ENCODE measurements around the gene TEX44. TPM values are rescaled to one million over a fixed set of nuclear protein-coding genes. Genes with fewer than 3 reads are reported as not detected.
A peak's percentile ranks its signal among the peaks of the same experiment; 100 is the strongest.

Gene TEX44
- total RNA-seq, 3 donors from 2014 or later (not counting 1 experiment from before 2014, with no cell fraction given): not detected

GRCh38 chr2:231547315-231548110, 45.2 kb upstream of the TEX44 start:
- no peaks in the 10 kb centered on the region for H3K27me3 ChIP-seq (ENCODE audit: control insufficient read depth, insufficient read depth, low read length)
- no peak for DNase-seq
- Mint-ChIP-seq H3K9me3 (peaks cover 0 to under 1% of the 10 kb centered on the region in 2 donors), H3K27ac (peak overlapping the region; percentile 94 to 99), H3K4me3 (peak overlapping the region; percentile 55), H3K4me1 (peaks cover 48 to 59% of the 10 kb centered on the region in 2 donors), H3K27me3 (ENCODE audit: low read depth in 2 of 2) (no peaks in the 10 kb centered on the region), H3K36me3 (peaks cover 4% of the 10 kb centered on the region)
- TF ChIP-seq, protein P1, sequence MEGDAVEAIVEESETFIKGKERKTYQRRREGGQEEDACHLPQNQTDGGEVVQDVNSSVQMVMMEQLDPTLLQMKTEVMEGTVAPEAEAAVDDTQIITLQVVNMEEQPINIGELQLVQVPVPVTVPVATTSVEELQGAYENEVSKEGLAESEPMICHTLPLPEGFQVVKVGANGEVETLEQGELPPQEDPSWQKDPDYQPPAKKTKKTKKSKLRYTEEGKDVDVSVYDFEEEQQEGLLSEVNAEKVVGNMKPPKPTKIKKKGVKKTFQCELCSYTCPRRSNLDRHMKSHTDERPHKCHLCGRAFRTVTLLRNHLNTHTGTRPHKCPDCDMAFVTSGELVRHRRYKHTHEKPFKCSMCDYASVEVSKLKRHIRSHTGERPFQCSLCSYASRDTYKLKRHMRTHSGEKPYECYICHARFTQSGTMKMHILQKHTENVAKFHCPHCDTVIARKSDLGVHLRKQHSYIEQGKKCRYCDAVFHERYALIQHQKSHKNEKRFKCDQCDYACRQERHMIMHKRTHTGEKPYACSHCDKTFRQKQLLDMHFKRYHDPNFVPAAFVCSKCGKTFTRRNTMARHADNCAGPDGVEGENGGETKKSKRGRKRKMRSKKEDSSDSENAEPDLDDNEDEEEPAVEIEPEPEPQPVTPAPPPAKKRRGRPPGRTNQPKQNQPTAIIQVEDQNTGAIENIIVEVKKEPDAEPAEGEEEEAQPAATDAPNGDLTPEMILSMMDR (IDR thresholded peaks at IDR 0.05): no peak
- WGBS (ENCODE audit: insufficient coverage): 96% methylated on average over 9 of the region's 12 CpGs
- no peaks in the 10 kb centered on the region for H3K36me3 ChIP-seq (ENCODE audit: control insufficient read depth, insufficient read depth, low read length)
- H3K27ac ChIP-seq (ENCODE audit: low read length): no peak overlapping the region
- intact Hi-C loops (cut with micrococcal nuclease): loop anchor here (2.0 kb wide), 1 partner anchor 17 kb away; the partner anchor contains the start of gene NMUR1
- H3K4me3 ChIP-seq (ENCODE audit: low read length): no peak overlapping the region
- H3K9me3 ChIP-seq (ENCODE audit: control insufficient read depth, insufficient read depth, low read length): peaks cover 4% of the 10 kb centered on the region
- no peak for ATAC-seq
- H3K4me1 ChIP-seq (ENCODE audit: control insufficient read depth, insufficient read depth, low read length): peaks cover 77% of the 10 kb centered on the region

DNA sequence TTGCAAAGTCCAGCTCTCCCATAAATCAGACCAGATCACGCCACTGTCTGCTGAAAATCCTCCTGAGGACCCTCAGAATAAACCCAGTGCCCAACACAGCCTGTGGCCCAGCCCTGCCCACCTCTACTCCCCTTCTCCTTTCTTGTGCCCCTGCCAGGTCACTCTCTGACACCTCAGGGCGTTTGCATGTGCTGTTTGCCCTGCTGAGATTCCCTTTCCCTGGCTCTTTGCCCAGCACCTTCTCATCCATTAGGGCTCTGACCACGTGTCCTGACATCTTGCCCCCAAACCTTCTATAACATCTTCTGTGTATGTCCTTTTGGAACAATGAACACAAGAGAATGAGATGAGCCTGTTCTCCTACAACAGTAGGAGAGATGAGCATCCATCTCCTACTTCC, 43.9 kb upstream of the TEX44 start:
- intact Hi-C loops (cut with micrococcal nuclease): no loop called here
- Mint-ChIP-seq H3K36me3 (peaks cover 14% of the 10 kb centered on the region), H3K4me3 (peak overlapping the region; percentile 61), H3K9me3 (peaks cover 2 to 9% of the 10 kb centered on the region in 2 donors), H3K27ac (peak overlapping the region; percentile 77 to 86), H3K4me1 (peaks cover 48 to 62% of the 10 kb centered on the region in 2 donors), H3K27me3 (ENCODE audit: low read depth in 2 of 2) (no peaks in the 10 kb centered on the region)
- Histone ChIP-seq H3K27ac (ENCODE audit: low read length) (no peak overlapping the region), H3K9me3 (ENCODE audit: control insufficient read depth, insufficient read depth, low read length) (no peaks in the 10 kb centered on the region), H3K4me1 (ENCODE audit: control insufficient read depth, insufficient read depth, low read length) (peaks cover 76% of the 10 kb centered on the region), H3K36me3 (ENCODE audit: control insufficient read depth, insufficient read depth, low read length) (no peaks in the 10 kb centered on the region), H3K4me3 (ENCODE audit: low read length) (no peak overlapping the region), H3K27me3 (ENCODE audit: control insufficient read depth, insufficient read depth, low read length) (no peaks in the 10 kb centered on the region)
- DNase-seq (no peak), ATAC-seq (no peak)
- 87% methylated on average over 3 of the region's 3 CpGs for whole genome bisulfite sequencing (ENCODE audit: insufficient coverage)
- TF ChIP-seq, protein P1 (IDR thresholded peaks at IDR 0.05): no peak

DNA sequence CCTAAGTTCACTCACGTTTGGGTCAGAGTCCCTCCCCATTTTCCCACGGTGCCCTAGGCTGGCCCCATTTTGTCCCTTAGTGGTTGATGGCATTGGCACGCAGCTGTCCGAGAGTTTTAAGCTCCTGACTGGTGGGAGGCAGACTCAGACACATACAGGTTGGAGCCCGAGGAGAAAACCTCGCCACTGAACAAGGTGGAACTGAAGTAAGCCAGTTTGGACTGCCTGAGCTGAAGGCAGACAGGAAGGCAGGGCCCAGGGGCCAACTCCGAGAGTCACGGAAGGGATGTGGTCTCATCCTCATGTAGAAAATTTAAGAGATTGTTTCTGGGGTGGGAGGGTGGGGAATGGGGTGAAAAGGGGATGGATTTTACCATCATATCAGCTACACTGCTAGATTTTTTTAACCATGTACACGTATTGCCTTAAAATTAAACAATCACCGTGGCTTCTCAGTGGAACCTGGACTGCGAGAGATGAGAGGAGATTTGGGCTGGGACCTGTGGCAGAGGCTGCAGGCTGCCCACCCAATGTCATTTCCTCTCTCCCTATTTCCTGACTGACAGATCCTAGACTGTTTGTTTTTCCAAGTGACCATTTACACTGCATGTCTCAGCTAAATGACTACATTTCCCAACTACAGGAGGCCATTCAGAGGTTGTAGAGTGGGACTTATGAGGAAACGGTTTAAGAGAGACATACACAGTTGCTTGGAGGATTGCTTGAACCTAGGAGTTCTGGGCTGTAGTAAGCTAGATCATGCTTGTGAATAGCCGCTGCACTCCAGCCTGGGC, 43.0 kb upstream of the TEX44 start:
- peak overlapping the region; percentile 20 for H3K27ac ChIP-seq (ENCODE audit: low read length)
- H3K4me1 ChIP-seq (ENCODE audit: control insufficient read depth, insufficient read depth, low read length): peaks cover 76% of the 10 kb centered on the region
- no peaks in the 10 kb centered on the region for H3K36me3 ChIP-seq (ENCODE audit: control insufficient read depth, insufficient read depth, low read length)
- Mint-ChIP-seq H3K4me3 (peak overlapping the region; percentile 61), H3K36me3 (peaks cover 14% of the 10 kb centered on the region), H3K9me3 (peaks cover 2 to 9% of the 10 kb centered on the region in 2 donors), H3K27me3 (ENCODE audit: low read depth in 2 of 2) (no peaks in the 10 kb centered on the region), H3K4me1 (peaks cover 57 to 68% of the 10 kb centered on the region in 2 donors), H3K27ac (peak overlapping the region; percentile 77 to 86)
- WGBS (ENCODE audit: insufficient coverage): 73% methylated on average over 12 of the region's 13 CpGs
- DNase-seq: no peak
- H3K27me3 ChIP-seq (ENCODE audit: control insufficient read depth, insufficient read depth, low read length): no peaks in the 10 kb centered on the region
- intact Hi-C loops (cut with micrococcal nuclease): no loop called here
- no peak overlapping the region for H3K4me3 ChIP-seq (ENCODE audit: low read length)
- no peak for ATAC-seq
- no peaks in the 10 kb centered on the region for H3K9me3 ChIP-seq (ENCODE audit: control insufficient read depth, insufficient read depth, low read length)
- TF ChIP-seq, protein P1 (IDR thresholded peaks at IDR 0.05): no peak
